IMR-90 (cell line): ENCODE data around the gene IL2RA. TPM values are rescaled to one million over a fixed set of nuclear protein-coding genes. Genes with fewer than 3 reads are reported as not detected.

Experiments used
- ATAC-seq: fragments of 200-7000 bp; cut with Tn5 transposase; 2 replicates; pipeline ENCODE4 v1.9.1; 2020; ENCODE audit warnings: low read depth, mild to moderate bottlenecking, moderate library complexity
- BruUV-seq: library from RNA; stranded (reverse); fragments of 400-500 nt; replicated peaks from 2 replicates; lab custom pipeline; 2021; lab: Mats Ljungman, UMichigan
- CTCF ChIA-PET: fragments of 300-600 bp; formaldehyde crosslinking; extraction: SDS; loops from one replicate; lab custom pipeline; 2021; ENCODE audit warnings: antibody characterized with exemption; lab: Yijun Ruan, JAX
- POLR2A ChIA-PET: fragments of 300-600 bp; sonication (Branson Sonifier 250); formaldehyde crosslinking; loops from one replicate; lab custom pipeline; 2022; ENCODE audit warnings: antibody characterized with exemption; ENCODE audit not compliant: unreplicated experiment; lab: Charles Lee
- DNase-seq: peaks from one replicate; pipeline ENCODE4 v3.0.0; 2013
- H2AFZ ChIP-seq: replicated peaks from 2 replicates; pipeline ENCODE3; 2013; ENCODE audit warnings: low read length, mild to moderate bottlenecking; ENCODE audit not compliant: poor library complexity
- H2AK5ac ChIP-seq: 2 replicates; pipeline ENCODE4 v1.6.1; 2013; ENCODE audit warnings: low read depth, low read length, inconsistent platforms
- H2AK9ac ChIP-seq: replicated peaks from 2 replicates; pipeline ENCODE3; 2013; ENCODE audit warnings: mild to moderate bottlenecking, low read depth, low read length, moderate library complexity; ENCODE audit not compliant: poor library complexity
- H2BK120ac ChIP-seq: 2 replicates; pipeline ENCODE4 v1.6.1; 2013; ENCODE audit warnings: low read depth, low read length, inconsistent platforms
- H2BK15ac ChIP-seq: 3 replicates; pipeline ENCODE4 v1.6.1; 2013; ENCODE audit warnings: low read depth, low read length, inconsistent platforms
- H2BK20ac ChIP-seq: 2 replicates; pipeline ENCODE4 v1.6.1; 2013; ENCODE audit warnings: low read depth, mild to moderate bottlenecking, inconsistent platforms, low read length, moderate library complexity
- H2BK5ac ChIP-seq: 2 replicates; pipeline ENCODE4 v1.6.1; 2013; ENCODE audit warnings: mild to moderate bottlenecking, low read depth, low read length, inconsistent platforms; ENCODE audit not compliant: poor library complexity, severe bottlenecking
- H3K14ac ChIP-seq: replicated peaks from 2 replicates; pipeline ENCODE4 v1.6.1; 2013; ENCODE audit warnings: low read depth, low read length, inconsistent platforms
- H3K18ac ChIP-seq: 2 replicates; pipeline ENCODE4 v1.6.1; 2013; ENCODE audit warnings: low read depth, low read length, control low read depth
- H3K23ac ChIP-seq: 2 replicates; pipeline ENCODE4 v1.6.1; 2013; ENCODE audit warnings: low read depth, low read length, inconsistent platforms
- H3K27ac ChIP-seq: 2 replicates; pipeline ENCODE4 v1.5.1; 2013; ENCODE audit warnings: mild to moderate bottlenecking, control low read depth, low read length; ENCODE audit not compliant: insufficient read depth
- H3K27me3 ChIP-seq: 2 replicates; pipeline ENCODE4 v1.6.1; 2013; ENCODE audit warnings: low read length; ENCODE audit not compliant: control insufficient read depth, insufficient read depth
- H3K36me3 ChIP-seq: 2 replicates; pipeline ENCODE4 v1.6.1; 2013; ENCODE audit warnings: low read length, mixed read lengths; ENCODE audit not compliant: control insufficient read depth, insufficient read depth
- H3K4ac ChIP-seq: 2 replicates; pipeline ENCODE4 v1.6.1; 2013; ENCODE audit warnings: low read depth, low read length, inconsistent platforms
- H3K4me1 ChIP-seq: 2 replicates; pipeline ENCODE4 v1.6.1; 2013; ENCODE audit warnings: low read length, mixed read lengths; ENCODE audit not compliant: control insufficient read depth, insufficient read depth
- H3K4me2 ChIP-seq: 2 replicates; pipeline ENCODE4 v1.6.1; 2013; ENCODE audit warnings: low read depth, mild to moderate bottlenecking, control low read depth, low read length, moderate library complexity
- H3K4me3 ChIP-seq: 2 replicates; pipeline ENCODE4 v1.5.1; 2013; ENCODE audit warnings: low read depth, mild to moderate bottlenecking, control low read depth, low read length, moderate library complexity; ENCODE audit not compliant: insufficient read depth
- H3K56ac ChIP-seq: 2 replicates; pipeline ENCODE4 v1.6.1; 2013; ENCODE audit warnings: low read length, inconsistent platforms; ENCODE audit not compliant: insufficient read depth; ENCODE audit errors: extremely low read depth
- H3K79me1 ChIP-seq, 2 experiments: 2 replicates each; pipeline ENCODE4 v1.6.1; 2013; ENCODE audit warnings: low read length in 2 of 2, inconsistent platforms in 1 of 2, low read depth in 1 of 2
- H3K9ac ChIP-seq: 2 replicates; pipeline ENCODE4 v1.6.1; 2013; ENCODE audit warnings: low read depth, low read length, control low read depth
- H3K9me1 ChIP-seq: 2 replicates; pipeline ENCODE4 v1.6.1; 2013; ENCODE audit warnings: low read length, inconsistent platforms; ENCODE audit not compliant: insufficient read depth
- H3K9me3 ChIP-seq: 2 replicates; pipeline ENCODE4 v1.6.1; 2013; ENCODE audit warnings: low read length; ENCODE audit not compliant: control insufficient read depth, insufficient read depth
- H4K20me1 ChIP-seq: 2 replicates; pipeline ENCODE4 v1.6.1; 2013; ENCODE audit warnings: low read length, inconsistent platforms; ENCODE audit not compliant: insufficient read depth
- H4K5ac ChIP-seq: 2 replicates; pipeline ENCODE4 v1.6.1; 2013; ENCODE audit warnings: mild to moderate bottlenecking, low read depth, low read length, control low read depth
- H4K8ac ChIP-seq, 2 experiments: 2 replicates each; pipeline ENCODE4 v1.6.1; 2013; ENCODE audit warnings: low read depth in 2 of 2, low read length in 2 of 2, control low read depth in 1 of 2, inconsistent platforms in 1 of 2
- H4K91ac ChIP-seq: 2 replicates; pipeline ENCODE4 v1.6.1; 2013; ENCODE audit warnings: low read depth, low read length, inconsistent platforms; ENCODE audit not compliant: insufficient read depth
- CHD1 ChIP-seq: IDR thresholded peaks from 2 replicates; pipeline ENCODE4 v1.6.1; 2012; ENCODE audit warnings: low read depth, low read length, improper control_type of control experiment
- FOS ChIP-seq: fragments of 150-350 bp; IDR thresholded peaks from 2 replicates; pipeline ENCODE4 v1.6.1; 2016; ENCODE audit warnings: low read depth, low read length
- MAFK ChIP-seq: IDR thresholded peaks from 2 replicates; pipeline ENCODE4 v1.6.1; 2012; ENCODE audit warnings: low read depth, low read length, improper control_type of control experiment
- MAZ ChIP-seq: IDR thresholded peaks from 2 replicates; pipeline ENCODE4 v1.6.1; 2012; ENCODE audit warnings: low read depth, mild to moderate bottlenecking, low read length, improper control_type of control experiment, moderate library complexity, borderline replicate concordance
- NFE2L2 ChIP-seq: fragments of 150-350 bp; IDR thresholded peaks from 2 replicates; pipeline ENCODE4 v1.6.1; 2016; ENCODE audit warnings: low read depth, mild to moderate bottlenecking, low read length
- RFX5 ChIP-seq: IDR thresholded peaks from 2 replicates; pipeline ENCODE4 v1.8.0; 2012; ENCODE audit warnings: low read depth, mild to moderate bottlenecking, low read length, moderate library complexity
- USF2 ChIP-seq: fragments of 150-350 bp; IDR thresholded peaks from 2 replicates; pipeline ENCODE4 v1.6.1; 2017; ENCODE audit warnings: mild to moderate bottlenecking, antibody characterized with exemption, low read length, low read depth
- WGBS, 2 experiments: methylation state at CpG; one replicate each; pipeline versions ENCODE4 v1.1.5 to v1.1.7; 2013; ENCODE audit warnings: missing lambda C conversion rate in 2 of 2; ENCODE audit not compliant: insufficient read length in 1 of 2; ENCODE audit errors: extremely low coverage in 2 of 2; 5-methylcytosine and 5-hydroxymethylcytosine counted together
- dilution Hi-C: fragments of 300-500 bp; cut with HindIII; formaldehyde crosslinking; loops from one replicate; pipeline ENCODE4 v1.14.3; 2018; ENCODE audit warnings: low sequenced_read_pairs; ENCODE audit not compliant: unreplicated experiment
- in situ Hi-C: fragments of 300-500 bp; cut with MboI; formaldehyde crosslinking; loops from 3 replicates; pipeline ENCODE4 v1.14.3; 2019; ENCODE audit warnings: low sequenced_read_pairs, inconsistent platforms, mixed read lengths
- intact Hi-C: fragments of 100-400 bp; cut with micrococcal nuclease; formaldehyde crosslinking; loops from 2 replicates; pipeline ENCODE4 v1.10.0; 2022
- polyA plus RNA-seq, 3 experiments: library from polyadenylated mRNA; depleted of rRNA; stranded (reverse); fragments of >200 nt; gene quantifications; 2 replicates each; pipeline ENCODE4 v1.2.3, GENCODE V29; 2012; ENCODE audit warnings: low replicate concordance in 1 of 3
- total RNA-seq: library from RNA; depleted of rRNA; stranded (reverse); fragments of >200 nt; gene quantifications from 2 replicates; pipeline ENCODE4 v1.2.3, GENCODE V29; 2012

Gene IL2RA
- total and polyA plus RNA-seq, 2 of the 4 experiments (the other 2 are of a cell fraction): not detected

- CTCF ChIA-PET: no interaction called here
- Histone ChIP-seq H3K27me3 (peaks cover 8% of the 10 kb centered on the region), H3K4me3 (no peak overlapping the region), H4K5ac (no peak overlapping the region), H3K4me2 (no peak overlapping the region), H2AFZ (no peak overlapping the region), H3K18ac (no peak overlapping the region), H2BK120ac (no peak overlapping the region), H3K9me3 (peaks cover 3% of the 10 kb centered on the region), H3K79me1 (no peaks in the 10 kb centered on the region), H2BK20ac (no peak overlapping the region), H3K27ac (no peak overlapping the region), H3K36me3 (no peaks in the 10 kb centered on the region), H2BK5ac (no peak overlapping the region), H4K91ac (no peak overlapping the region), H2AK5ac (no peak overlapping the region), H3K4ac (no peak overlapping the region), H3K56ac (no peak overlapping the region), H2AK9ac (no peak overlapping the region), H2BK15ac (no peak overlapping the region), H3K4me1 (peaks cover 6% of the 10 kb centered on the region), H3K23ac (no peak overlapping the region), H3K9me1 (no peaks in the 10 kb centered on the region), H4K20me1 (no peaks in the 10 kb centered on the region), H4K8ac (no peak overlapping the region), H3K14ac (no peak overlapping the region), H3K9ac (no peak overlapping the region)
- DNase-seq (no peak), ATAC-seq (no peak)
- intact Hi-C loops: no loop called here
- in situ Hi-C loops: no loop called here
- dilution Hi-C loops: no loop called here
- POLR2A ChIA-PET: no interaction called here
- WGBS, 2 experiments: no CpG with 5 or more reads among the region's 1 CpG
- no TSS peak for BruUV-seq
- TF ChIP-seq MAZ (no peak), MAFK (no peak), FOS (no peak), USF2 (no peak), NFE2L2 (no peak), RFX5 (no peak), CHD1 (no peak)
These were observed 55.2 kb downstream of the IL2RA start for GRCh38 chr10:6006991-6007390.
